ENCODE data around the gene FAM131A. TPM values are rescaled to one million over a fixed set of nuclear protein-coding genes. Genes with fewer than 3 reads are reported as not detected.

The FAM131A gene
- total and polyA plus RNA-seq, 7 donors, result 12.6 to 36.7 (median 28.0) TPM

DNA sequence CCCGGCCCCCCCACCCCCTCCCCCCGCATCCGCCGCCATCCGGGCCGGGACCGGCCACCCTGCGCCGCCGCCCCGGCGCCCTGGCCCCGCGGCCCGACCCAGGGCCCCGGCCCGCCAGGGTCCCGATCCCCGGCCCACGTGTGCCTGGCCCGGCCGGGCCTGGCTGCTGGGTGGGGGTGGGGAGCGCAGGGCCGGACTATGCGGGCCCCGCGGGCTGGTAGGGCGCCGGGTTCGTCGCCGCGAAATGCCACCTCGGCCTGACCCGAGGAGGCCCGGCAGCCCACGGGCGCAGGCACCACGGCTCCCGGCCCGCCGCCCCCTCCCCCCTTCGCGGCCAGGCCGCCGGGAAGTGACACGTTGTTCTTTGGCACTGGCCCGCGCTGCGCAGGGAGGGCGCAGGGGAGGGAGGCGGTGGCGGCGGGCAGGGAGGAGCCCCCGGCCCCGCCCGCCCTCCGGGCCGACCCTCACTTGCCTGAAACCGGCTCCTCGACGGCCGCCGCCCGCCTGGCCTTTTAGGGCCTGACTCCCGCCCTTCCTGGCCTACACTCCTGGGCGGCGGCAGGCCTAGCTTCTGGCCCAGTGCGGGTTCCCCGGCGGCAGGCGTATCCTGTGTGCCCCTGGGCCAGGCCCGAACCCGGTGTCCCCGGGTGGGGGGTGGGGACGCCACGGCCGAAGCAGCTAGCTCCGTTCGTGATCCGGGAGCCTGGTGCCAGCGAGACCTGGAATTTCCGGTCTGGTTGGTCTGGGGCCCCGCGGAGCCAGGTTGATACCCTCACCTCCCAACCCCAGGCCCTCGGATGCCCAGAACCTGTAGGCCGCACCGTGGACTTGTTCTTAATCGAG is 22.5 kb upstream of the FAM131A start:
- H3K4me1 ChIP-seq, result peaks cover 0 to 51% (median 45%) of the 10 kb centered on the region in 4 donors

DNA sequence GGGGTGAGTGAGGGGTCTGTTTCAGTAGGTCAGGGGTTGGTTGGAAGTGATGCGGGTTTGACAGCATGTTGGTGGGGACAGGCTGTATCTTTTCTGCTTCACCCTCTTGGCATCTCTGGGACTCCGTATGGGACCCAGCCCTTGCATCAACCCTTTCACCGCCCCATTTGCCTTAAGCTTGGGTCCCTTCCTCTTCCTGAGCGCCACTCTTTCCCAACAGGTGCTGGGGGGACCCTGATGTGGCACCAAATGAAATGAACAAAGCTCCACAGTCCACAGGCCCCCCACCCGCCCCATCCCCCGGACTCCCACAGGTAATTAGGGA is 21.9 kb upstream of the FAM131A start:
- Histone ChIP-seq H3K36me3 (peaks cover 0 to 27% (median 17%) of the 10 kb centered on the region in 4 donors), H3K4me1 (peaks cover 0 to 56% (median 49%) of the 10 kb centered on the region in 4 donors), H3K27me3 (no peaks in the 10 kb centered on the region), H3K27ac (peak overlapping the region; percentile 98 to 99 (median 98)), H3K4me3 (peak overlapping the region; percentile 68 to 93 (median 88)), H3K9me3 (no peaks in the 10 kb centered on the region)
- TF ChIP-seq, protein P1, sequence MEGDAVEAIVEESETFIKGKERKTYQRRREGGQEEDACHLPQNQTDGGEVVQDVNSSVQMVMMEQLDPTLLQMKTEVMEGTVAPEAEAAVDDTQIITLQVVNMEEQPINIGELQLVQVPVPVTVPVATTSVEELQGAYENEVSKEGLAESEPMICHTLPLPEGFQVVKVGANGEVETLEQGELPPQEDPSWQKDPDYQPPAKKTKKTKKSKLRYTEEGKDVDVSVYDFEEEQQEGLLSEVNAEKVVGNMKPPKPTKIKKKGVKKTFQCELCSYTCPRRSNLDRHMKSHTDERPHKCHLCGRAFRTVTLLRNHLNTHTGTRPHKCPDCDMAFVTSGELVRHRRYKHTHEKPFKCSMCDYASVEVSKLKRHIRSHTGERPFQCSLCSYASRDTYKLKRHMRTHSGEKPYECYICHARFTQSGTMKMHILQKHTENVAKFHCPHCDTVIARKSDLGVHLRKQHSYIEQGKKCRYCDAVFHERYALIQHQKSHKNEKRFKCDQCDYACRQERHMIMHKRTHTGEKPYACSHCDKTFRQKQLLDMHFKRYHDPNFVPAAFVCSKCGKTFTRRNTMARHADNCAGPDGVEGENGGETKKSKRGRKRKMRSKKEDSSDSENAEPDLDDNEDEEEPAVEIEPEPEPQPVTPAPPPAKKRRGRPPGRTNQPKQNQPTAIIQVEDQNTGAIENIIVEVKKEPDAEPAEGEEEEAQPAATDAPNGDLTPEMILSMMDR (IDR thresholded peaks at IDR 0.05), result no peak
- TF ChIP-seq POLR2A (IDR thresholded peaks at IDR 0.05), result no peak
- no peak for TF ChIP-seq EP300 (IDR thresholded peaks at IDR 0.05)
- TF ChIP-seq POLR2AphosphoS5 (IDR thresholded peaks at IDR 0.05), result no peak
- intact Hi-C loops (cut with DNase I), result loop anchor here (2.0 kb wide), 1 partner anchor 47 kb away; no protein-coding TSS in a partner anchor
- 2 to 22% methylated on average over 6 of the region's 6 CpGs for WGBS, 2 donors
- DNase-seq, result no peak

More for the DNA sequence above, 22.5 kb upstream of the FAM131A start:
- TF ChIP-seq POLR2AphosphoS5 (IDR thresholded peaks at IDR 0.05), result peak; percentile 52 to 84 (median 78)
- TF ChIP-seq POLR2A (IDR thresholded peaks at IDR 0.05), result peak; percentile 27 to 42
- peak in 1 of 4 donors; percentile 66 for TF ChIP-seq EP300 (IDR thresholded peaks at IDR 0.05)
- TF ChIP-seq, protein P1 (IDR thresholded peaks at IDR 0.05), result no peak
- DNase-seq, result peak; percentile 94
- peak overlapping the region; percentile 68 to 93 (median 88) for H3K4me3 ChIP-seq
- peaks cover 0 to 24% (median 16%) of the 10 kb centered on the region in 4 donors for H3K36me3 ChIP-seq
- H3K27ac ChIP-seq, result peak overlapping the region; percentile 98 to 99 (median 98)
- H3K9me3 ChIP-seq, result no peaks in the 10 kb centered on the region
- intact Hi-C loops (cut with DNase I), result loop anchor here (1.0 to 2.0 kb wide), 2 partner anchors 22 to 48 kb away; partner anchors contain the start of gene FAM131A
- 1% methylated on average over 89 of the region's 89 CpGs for WGBS, 2 donors
- no peaks in the 10 kb centered on the region for H3K27me3 ChIP-seq

DNA sequence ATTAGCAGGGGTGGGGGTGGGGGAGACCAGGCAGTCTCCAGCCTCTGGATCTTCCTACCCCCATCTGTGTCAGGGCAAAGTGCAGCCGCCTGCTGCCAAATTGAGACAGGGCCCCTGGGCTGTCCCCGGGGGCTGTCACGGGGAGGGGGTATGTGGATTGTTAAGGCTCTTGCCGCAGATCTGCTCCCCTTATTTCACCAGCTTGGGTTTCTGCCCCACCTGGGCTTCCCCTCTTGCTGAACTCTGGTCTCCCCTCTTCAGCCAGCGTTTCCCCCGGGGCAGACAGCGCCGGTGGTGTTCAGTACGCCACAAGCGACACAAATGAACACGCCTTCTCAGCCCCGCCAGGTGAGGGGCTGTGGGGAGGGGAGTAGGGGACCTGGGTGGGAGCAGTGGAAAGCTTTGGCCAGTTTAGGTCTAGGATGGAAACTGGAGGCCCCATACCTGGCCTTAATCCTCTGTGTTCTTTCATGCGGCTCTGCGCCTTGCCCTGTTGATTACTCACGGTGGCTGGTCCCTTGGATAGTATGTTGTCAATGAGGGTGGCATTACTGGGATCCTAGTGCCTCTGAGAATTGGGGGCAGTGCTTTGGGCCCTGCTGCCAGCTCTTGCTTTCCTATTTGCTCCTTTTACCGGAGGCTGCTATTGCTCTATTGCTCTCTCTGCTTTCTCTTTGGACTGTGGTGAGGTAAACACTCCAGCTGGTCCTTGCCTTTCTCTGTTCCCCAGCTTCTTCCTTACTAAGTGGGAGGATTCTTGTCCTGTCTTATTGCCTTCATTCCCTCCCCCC is 21.3 kb upstream of the FAM131A start:
- Histone ChIP-seq H3K36me3 (peaks cover 4 to 32% (median 22%) of the 10 kb centered on the region in 4 donors), H3K27me3 (no peaks in the 10 kb centered on the region), H3K4me1 (peaks cover 0 to 62% (median 55%) of the 10 kb centered on the region in 4 donors), H3K4me3 (peak overlapping the region; percentile 68 to 93 (median 88)), H3K27ac (peak overlapping the region; percentile 98 to 99 (median 98)), H3K9me3 (no peaks in the 10 kb centered on the region)
- 12 to 45% methylated on average over 16 of the region's 16 CpGs for WGBS, 2 donors
- DNase-seq, result no peak
- intact Hi-C loops (cut with DNase I), result loop anchor here (2.0 kb wide), 1 partner anchor 47 kb away; no protein-coding TSS in a partner anchor
- TF ChIP-seq, protein P1 (IDR thresholded peaks at IDR 0.05), result no peak
- TF ChIP-seq POLR2AphosphoS5 (IDR thresholded peaks at IDR 0.05), result no peak
- TF ChIP-seq POLR2A (IDR thresholded peaks at IDR 0.05), result no peak

DNA sequence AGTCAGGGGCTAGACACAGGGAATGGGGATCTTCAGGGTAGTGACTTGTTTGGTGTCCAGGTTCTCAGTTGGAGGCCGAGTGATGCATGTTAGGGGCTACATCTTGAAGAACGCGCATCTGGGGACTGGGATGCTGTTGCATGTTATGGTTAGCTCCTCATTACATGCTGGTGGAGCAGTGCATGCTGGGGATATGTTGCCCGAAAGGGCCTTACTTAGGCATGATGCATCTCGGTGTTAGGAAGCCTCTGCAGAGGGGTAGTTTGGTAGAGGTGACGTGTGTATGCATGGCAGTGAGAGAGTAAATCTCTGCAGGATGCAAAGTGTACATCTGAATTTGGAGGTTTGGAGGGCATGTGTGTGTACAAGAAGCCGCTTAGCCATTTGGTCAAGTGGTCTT is 20.6 kb upstream of the FAM131A start:
- peaks cover 0 to 69% (median 62%) of the 10 kb centered on the region in 4 donors for H3K4me1 ChIP-seq
- DNase-seq, result no peak
- no peaks in the 10 kb centered on the region for H3K9me3 ChIP-seq
- H3K36me3 ChIP-seq, result peaks cover 11 to 40% (median 29%) of the 10 kb centered on the region in 4 donors
- no peaks in the 10 kb centered on the region for H3K27me3 ChIP-seq
- 84 to 86% methylated on average over 7 of the region's 7 CpGs for WGBS, 2 donors
- intact Hi-C loops (cut with DNase I), result no loop called here
- peak overlapping the region in 3 of 4 donors; percentile 68 to 93 (median 82) for H3K4me3 ChIP-seq
- TF ChIP-seq, protein P1 (IDR thresholded peaks at IDR 0.05), result no peak
- TF ChIP-seq EP300 (IDR thresholded peaks at IDR 0.05), result no peak
- no peak for TF ChIP-seq POLR2A (IDR thresholded peaks at IDR 0.05)
- no peak for TF ChIP-seq POLR2AphosphoS5 (IDR thresholded peaks at IDR 0.05)
- H3K27ac ChIP-seq, result peak overlapping the region; percentile 98 to 99 (median 98)
